Neural cell (in vitro differentiated cells): ENCODE measurements around the gene PSMA7.

ENCODE experiments used
- EP300 ChIP-seq: fragments of 450-650 bp; conservative IDR thresholded peaks from 2 replicates; pipeline ENCODE4 v1.6.1; 2014; ENCODE audit warnings: antibody characterized with exemption, mild to moderate bottlenecking, moderate library complexity; ENCODE audit not compliant: poor library complexity, severe bottlenecking
- EZH2 ChIP-seq: fragments of 200-600, 300-800 bp; shearing (Covaris generic), sonication (generic); IDR thresholded peaks from 2 replicates; pipeline ENCODE4 v1.6.1; 2014; ENCODE audit warnings: antibody characterized with exemption, low read length, borderline replicate concordance, mild to moderate bottlenecking; ENCODE audit not compliant: insufficient read depth, poor library complexity, severe bottlenecking
- MXI1 ChIP-seq: fragments of 450-650 bp; conservative IDR thresholded peaks from 2 replicates; pipeline ENCODE4 v1.6.1; 2014; ENCODE audit warnings: antibody characterized with exemption, mild to moderate bottlenecking; ENCODE audit not compliant: poor library complexity, severe bottlenecking
- SMC3 ChIP-seq: fragments of 450-650 bp; conservative IDR thresholded peaks from 2 replicates; pipeline ENCODE4 v1.6.1; 2014; ENCODE audit warnings: antibody characterized with exemption, mild to moderate bottlenecking, moderate library complexity; ENCODE audit not compliant: poor library complexity
- TF ChIP-seq, protein P1 (sequence below): fragments of 450-650 bp; IDR thresholded peaks from 2 replicates; pipeline ENCODE4 v1.5.1; 2014; ENCODE audit warnings: antibody characterized with exemption, mild to moderate bottlenecking, moderate library complexity; ENCODE audit not compliant: poor library complexity, severe bottlenecking

DNA sequence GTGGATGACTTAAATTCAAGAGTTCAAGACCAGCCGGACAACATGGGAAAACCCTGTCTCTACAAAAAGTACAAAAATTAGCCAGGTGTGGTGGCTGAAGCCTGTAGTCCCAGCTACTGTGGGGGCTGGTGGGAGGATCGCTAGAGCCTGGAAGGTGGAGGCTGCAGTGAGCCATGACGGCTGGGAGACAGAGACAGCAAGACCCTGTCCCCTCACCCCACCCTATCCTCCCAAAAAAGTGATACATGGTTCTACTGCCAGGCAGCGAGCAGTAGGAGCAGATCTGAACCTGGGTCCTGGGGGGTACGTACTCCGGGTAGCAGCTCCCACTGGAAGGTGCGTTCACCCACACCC is 2.2 kb downstream of the PSMA7 start:
- TF ChIP-seq, protein P1, sequence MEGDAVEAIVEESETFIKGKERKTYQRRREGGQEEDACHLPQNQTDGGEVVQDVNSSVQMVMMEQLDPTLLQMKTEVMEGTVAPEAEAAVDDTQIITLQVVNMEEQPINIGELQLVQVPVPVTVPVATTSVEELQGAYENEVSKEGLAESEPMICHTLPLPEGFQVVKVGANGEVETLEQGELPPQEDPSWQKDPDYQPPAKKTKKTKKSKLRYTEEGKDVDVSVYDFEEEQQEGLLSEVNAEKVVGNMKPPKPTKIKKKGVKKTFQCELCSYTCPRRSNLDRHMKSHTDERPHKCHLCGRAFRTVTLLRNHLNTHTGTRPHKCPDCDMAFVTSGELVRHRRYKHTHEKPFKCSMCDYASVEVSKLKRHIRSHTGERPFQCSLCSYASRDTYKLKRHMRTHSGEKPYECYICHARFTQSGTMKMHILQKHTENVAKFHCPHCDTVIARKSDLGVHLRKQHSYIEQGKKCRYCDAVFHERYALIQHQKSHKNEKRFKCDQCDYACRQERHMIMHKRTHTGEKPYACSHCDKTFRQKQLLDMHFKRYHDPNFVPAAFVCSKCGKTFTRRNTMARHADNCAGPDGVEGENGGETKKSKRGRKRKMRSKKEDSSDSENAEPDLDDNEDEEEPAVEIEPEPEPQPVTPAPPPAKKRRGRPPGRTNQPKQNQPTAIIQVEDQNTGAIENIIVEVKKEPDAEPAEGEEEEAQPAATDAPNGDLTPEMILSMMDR = no peak
- TF ChIP-seq EP300 = no peak
- no peak for TF ChIP-seq MXI1
- no peak for TF ChIP-seq SMC3
- TF ChIP-seq EZH2 = no peak
